Type B pancreatic cell (in vitro differentiated cells): ENCODE measurements around the gene TTF1. TPM values are rescaled to one million over a fixed set of nuclear protein-coding genes. Genes with fewer than 3 reads are reported as not detected.
"Not testable (repeated sequence)": the region's sequence is repeated elsewhere in the genome, so short reads cannot be mapped to it uniquely, and the experiment has no call there.

ENCODE experiments used
- DNase-seq: peaks from one replicate; pipeline ENCODE4 v3.0.0; 2021; ENCODE audit warnings: mixed read lengths; ENCODE audit not compliant: unreplicated experiment; ENCODE audit errors: extremely low spot score
- H3K27ac Mint-ChIP-seq: 2 replicates; pipeline ENCODE4 v1.8.0; 2021; ENCODE audit warnings: mild to moderate bottlenecking, mixed read lengths
- H3K27me3 Mint-ChIP-seq: 2 replicates; pipeline ENCODE4 v1.8.0; 2021; ENCODE audit warnings: mixed read lengths
- H3K36me3 Mint-ChIP-seq: 2 replicates; pipeline ENCODE4 v1.8.0; 2021; ENCODE audit warnings: mixed read lengths
- H3K4me1 Mint-ChIP-seq: one replicate; pipeline ENCODE4 v1.8.0; 2021; ENCODE audit warnings: mixed read lengths; ENCODE audit not compliant: unreplicated experiment
- H3K4me3 Mint-ChIP-seq: 2 replicates; pipeline ENCODE4 v1.8.0; 2021; ENCODE audit warnings: mild to moderate bottlenecking, mixed read lengths
- H3K9me3 Mint-ChIP-seq: 2 replicates; pipeline ENCODE4 v1.8.0; 2021; ENCODE audit warnings: mixed read lengths
- total RNA-seq: library from RNA; stranded (reverse); gene quantifications from 2 replicates; pipeline ENCODE4 v1.2.1, GENCODE V29; 2021; ENCODE audit warnings: low replicate concordance
- TF ChIP-seq, protein P1 (sequence below): fragments of 200-600 bp; sonication (generic); conservative IDR thresholded peaks from 2 replicates; pipeline ENCODE4 v1.5.0; 2021; ENCODE audit warnings: antibody characterized with exemption, mild to moderate bottlenecking

The TTF1 gene
- total RNA-seq, 1 donor from 2014 or later = 18.6 TPM

DNA sequence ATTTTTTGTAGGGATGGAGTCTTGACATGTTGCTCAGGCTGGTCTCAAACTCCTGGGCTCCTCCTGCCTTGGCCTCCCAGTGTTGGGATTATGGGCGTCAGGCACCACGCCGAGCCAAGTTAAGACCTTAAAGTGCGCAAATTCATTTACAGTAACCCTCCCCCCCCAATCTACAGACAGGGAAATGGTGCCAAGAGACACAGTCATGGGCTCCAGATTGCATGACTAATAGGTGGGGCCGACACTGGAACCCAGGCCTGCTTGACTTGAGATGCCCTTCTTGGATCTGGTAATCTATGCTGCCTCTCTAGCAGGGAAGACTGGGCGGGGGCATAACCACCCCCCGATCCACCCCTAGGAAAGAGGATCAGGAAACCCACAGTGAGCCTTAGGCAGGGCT is 19.5 kb downstream of the TTF1 start:
- DNase-seq = no peak
- no peaks in the 10 kb centered on the region for H3K27me3 Mint-ChIP-seq
- no peaks in the 10 kb centered on the region for H3K4me1 Mint-ChIP-seq
- no peaks in the 10 kb centered on the region for H3K9me3 Mint-ChIP-seq
- no peak overlapping the region for H3K4me3 Mint-ChIP-seq
- H3K27ac Mint-ChIP-seq = no peak overlapping the region
- peaks cover 32% of the 10 kb centered on the region for H3K36me3 Mint-ChIP-seq
- TF ChIP-seq, protein P1, sequence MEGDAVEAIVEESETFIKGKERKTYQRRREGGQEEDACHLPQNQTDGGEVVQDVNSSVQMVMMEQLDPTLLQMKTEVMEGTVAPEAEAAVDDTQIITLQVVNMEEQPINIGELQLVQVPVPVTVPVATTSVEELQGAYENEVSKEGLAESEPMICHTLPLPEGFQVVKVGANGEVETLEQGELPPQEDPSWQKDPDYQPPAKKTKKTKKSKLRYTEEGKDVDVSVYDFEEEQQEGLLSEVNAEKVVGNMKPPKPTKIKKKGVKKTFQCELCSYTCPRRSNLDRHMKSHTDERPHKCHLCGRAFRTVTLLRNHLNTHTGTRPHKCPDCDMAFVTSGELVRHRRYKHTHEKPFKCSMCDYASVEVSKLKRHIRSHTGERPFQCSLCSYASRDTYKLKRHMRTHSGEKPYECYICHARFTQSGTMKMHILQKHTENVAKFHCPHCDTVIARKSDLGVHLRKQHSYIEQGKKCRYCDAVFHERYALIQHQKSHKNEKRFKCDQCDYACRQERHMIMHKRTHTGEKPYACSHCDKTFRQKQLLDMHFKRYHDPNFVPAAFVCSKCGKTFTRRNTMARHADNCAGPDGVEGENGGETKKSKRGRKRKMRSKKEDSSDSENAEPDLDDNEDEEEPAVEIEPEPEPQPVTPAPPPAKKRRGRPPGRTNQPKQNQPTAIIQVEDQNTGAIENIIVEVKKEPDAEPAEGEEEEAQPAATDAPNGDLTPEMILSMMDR = no peak

GRCh38 chr9:132384376-132384775 is 22.3 kb downstream of the TTF1 start:
- no peak overlapping the region for H3K27ac Mint-ChIP-seq
- no peaks in the 10 kb centered on the region for H3K4me1 Mint-ChIP-seq
- no peak overlapping the region for H3K4me3 Mint-ChIP-seq
- TF ChIP-seq, protein P1 = no peak
- DNase-seq = no peak
- H3K27me3 Mint-ChIP-seq = no peaks in the 10 kb centered on the region
- H3K9me3 Mint-ChIP-seq = no peaks in the 10 kb centered on the region
- peaks cover 26% of the 10 kb centered on the region for H3K36me3 Mint-ChIP-seq

DNA sequence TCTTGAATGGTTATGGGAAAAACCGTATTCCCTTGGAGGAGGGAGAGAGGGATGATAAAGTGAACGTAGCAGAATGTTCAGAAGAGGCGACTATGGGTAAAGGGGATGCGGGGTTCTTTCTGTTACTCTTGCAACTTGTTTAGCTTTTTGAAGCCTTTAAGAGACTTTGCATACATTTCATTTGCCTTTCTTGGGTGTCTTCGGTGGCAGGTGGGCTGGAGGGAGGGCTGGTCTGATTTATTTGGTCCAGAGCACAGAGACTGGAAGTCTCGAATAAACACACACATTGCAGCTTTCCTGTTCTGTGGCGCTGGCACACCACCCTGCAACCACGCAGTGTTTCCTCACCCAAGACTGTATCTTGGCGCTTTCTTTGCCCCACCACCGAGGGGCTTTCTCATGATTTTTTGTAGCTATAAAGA is 23.2 kb downstream of the TTF1 start:
- H3K4me1 Mint-ChIP-seq = no peaks in the 10 kb centered on the region
- H3K9me3 Mint-ChIP-seq = no peaks in the 10 kb centered on the region
- H3K4me3 Mint-ChIP-seq = no peak overlapping the region
- no peaks in the 10 kb centered on the region for H3K27me3 Mint-ChIP-seq
- DNase-seq = no peak
- no peak overlapping the region for H3K27ac Mint-ChIP-seq
- TF ChIP-seq, protein P1 = no peak
- H3K36me3 Mint-ChIP-seq = peaks cover 29% of the 10 kb centered on the region

DNA sequence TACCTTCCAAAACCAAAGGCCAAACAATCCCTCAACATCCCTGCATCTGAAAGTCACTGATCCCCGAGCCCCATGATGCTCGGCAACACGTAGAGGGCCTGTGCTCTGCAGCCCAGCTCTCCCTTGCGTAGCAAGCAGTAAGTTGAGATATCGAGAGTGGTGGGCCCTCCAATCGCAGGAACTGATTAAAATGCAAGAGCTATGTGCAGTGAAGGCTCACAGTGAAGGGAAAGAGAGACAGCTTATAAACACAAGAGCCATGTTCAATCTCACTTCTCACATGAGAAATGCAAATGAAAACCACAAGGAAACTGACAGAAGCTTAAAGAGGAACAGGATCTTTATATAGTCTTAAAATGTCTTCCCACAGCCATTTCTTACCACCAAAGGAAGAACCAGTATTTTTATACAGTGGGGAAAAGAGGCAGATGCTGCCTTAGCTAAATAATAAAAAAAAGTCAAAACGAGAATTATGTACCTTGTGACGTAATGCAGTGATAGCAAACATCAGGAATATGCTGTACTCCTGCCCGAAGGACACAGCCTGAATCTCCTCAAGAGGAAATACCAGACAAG is 24.6 kb downstream of the TTF1 start:
- DNase-seq = no peak
- Mint-ChIP-seq H3K36me3 (peaks cover 23% of the 10 kb centered on the region), H3K4me3 (no peak overlapping the region), H3K9me3 (no peaks in the 10 kb centered on the region), H3K27me3 (no peaks in the 10 kb centered on the region), H3K4me1 (no peaks in the 10 kb centered on the region), H3K27ac (no peak overlapping the region)
- TF ChIP-seq, protein P1 = no peak

DNA sequence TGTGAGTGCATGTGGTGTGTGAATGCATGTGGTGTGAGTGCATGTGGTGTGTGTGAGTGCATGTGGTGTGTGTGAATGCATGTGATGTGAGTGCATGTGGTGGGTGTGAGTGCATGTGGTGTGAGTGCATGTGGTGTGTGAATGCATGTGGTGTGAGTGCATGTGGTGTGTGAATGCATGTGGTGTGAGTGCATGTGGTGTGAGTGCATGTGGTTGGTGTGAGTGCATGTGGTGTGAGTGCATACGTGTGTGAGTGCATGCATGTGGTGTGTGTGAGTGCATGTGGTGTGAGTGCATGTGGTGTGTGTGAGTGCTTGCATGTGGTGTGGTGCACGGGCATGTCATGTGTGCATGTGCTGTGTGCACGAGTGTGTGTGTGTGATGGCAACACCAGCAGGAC is 28.2 kb downstream of the TTF1 start:
- H3K27ac Mint-ChIP-seq, H3K4me3 Mint-ChIP-seq, H3K27me3 Mint-ChIP-seq, H3K9me3 Mint-ChIP-seq, DNase-seq, H3K4me1 Mint-ChIP-seq: not testable (repeated sequence)
- peaks cover 22% of the 10 kb centered on the region for H3K36me3 Mint-ChIP-seq

- H3K27me3 Mint-ChIP-seq, DNase-seq, H3K9me3 Mint-ChIP-seq, H3K27ac Mint-ChIP-seq, H3K4me1 Mint-ChIP-seq, H3K4me3 Mint-ChIP-seq: not testable (repeated sequence)
- peaks cover 18% of the 10 kb centered on the region for H3K36me3 Mint-ChIP-seq
Observed at GRCh38 chr9:132377769-132378168, 28.9 kb downstream of the TTF1 start.
